GM21737 (cell line): ENCODE results near the gene DNM1L.
"Not testable (repeated sequence)": the region's sequence is repeated elsewhere in the genome, so short reads cannot be mapped to it uniquely, and the experiment has no call there.

Experiments used
- ATAC-seq: cut with Tn5 transposase; IDR thresholded peaks from one replicate; pipeline ENCODE4 v1.9.1; 2021; ENCODE audit warnings: mild to moderate bottlenecking, moderate library complexity; ENCODE audit not compliant: unreplicated experiment

Gene DNM1L

GRCh38 chr12:32695787-32696186 is 16.7 kb downstream of the DNM1L start:
- no peak for ATAC-seq

- ATAC-seq: no peak
Observed at GRCh38 chr12:32697445-32697844, 18.3 kb downstream of the DNM1L start.

DNA sequence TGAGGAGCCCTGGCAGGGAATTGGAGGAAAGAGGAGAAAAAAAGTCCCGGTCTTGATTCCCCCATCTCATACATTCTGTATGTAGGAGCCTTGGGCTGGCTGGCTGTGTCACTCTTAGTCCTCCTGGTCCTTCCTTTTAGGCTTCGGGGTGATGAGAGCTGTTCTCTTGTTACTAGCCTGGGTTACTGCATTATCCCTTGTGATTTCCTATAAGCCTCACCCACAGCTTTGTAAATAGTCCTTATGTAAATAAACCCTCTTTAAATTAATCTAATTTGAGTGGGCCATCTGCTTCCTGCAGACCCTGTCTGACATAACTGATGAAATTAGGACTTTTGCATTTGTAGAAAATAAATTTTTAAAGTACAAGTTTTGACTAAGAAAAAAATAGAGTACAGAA is 19.2 kb downstream of the DNM1L start:
- ATAC-seq: no peak

DNA sequence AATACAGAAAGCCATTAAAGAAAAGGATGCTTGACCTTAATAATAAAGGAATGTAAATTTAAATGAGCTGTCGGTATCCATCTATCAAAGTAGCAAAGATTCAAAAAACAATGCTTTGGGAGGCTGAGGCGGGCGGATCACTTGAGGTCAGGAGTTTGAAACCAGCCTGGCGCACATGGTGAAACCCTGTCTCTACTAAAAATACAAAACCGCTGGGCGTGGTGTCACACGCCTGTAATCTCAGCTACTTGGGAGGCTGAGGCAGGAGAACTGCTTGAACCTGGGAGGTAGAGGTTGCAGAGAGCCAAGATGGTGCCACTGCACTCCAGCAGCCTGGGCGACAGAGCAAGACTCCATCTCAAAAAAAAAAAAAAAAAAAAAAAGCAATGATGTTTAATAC is 20.3 kb downstream of the DNM1L start:
- ATAC-seq: not testable (repeated sequence)

- ATAC-seq: no peak
Observed at GRCh38 chr12:32702473-32702872, 23.4 kb downstream of the DNM1L start.

GRCh38 chr12:32702946-32703345 is 23.8 kb downstream of the DNM1L start:
- ATAC-seq: no peak

DNA sequence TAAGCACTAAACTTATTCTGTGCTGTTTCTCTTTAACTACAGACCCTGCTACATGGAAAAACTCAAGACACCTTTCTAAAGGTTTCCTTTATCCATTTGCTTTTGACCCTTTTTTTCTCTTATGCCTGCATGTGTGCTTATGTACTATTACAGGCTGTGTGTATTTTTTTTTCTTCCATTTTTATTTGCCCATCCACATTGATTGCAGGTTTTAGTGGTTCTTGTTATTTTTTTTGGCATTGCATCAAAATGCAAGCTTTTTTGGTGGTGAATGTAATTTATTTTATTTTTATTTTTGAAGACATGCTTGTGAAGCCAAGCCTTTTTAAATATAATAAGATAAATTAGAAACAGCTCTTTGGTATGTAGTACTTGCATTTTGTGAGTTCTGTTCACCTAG is 26.7 kb downstream of the DNM1L start:
- no peak for ATAC-seq

DNA sequence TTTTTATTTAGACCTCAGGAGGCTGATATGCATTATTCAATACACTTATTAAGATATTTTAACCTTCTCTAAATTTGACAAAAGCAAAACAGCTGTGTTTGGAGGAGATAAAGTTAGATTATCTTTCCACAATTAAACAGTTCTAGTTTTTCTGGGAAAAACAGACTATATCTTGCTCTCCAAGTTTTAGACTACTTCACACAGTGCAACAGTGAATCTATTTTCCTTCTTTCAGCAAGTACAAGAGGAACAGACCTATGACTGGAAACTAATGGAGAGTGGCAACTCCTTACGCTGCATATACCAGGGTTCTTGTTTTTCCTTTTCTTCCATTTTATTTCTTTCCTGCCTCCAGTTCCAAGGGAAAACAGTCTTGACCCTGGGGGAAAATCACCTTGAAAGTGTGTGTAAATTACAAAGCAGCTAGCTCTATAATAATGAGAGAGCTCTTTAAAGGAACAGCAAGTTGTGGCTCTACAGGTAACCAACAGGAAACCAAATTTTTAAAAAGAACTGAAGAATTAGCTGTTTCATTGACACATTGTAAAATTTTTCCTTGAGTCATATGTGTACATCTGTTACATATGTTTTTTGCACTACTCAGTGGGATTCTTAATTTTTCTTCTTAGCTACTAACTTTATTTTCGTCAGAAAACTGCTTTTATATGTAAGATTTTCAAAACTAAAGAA is 27.4 kb downstream of the DNM1L start:
- ATAC-seq: no peak

DNA sequence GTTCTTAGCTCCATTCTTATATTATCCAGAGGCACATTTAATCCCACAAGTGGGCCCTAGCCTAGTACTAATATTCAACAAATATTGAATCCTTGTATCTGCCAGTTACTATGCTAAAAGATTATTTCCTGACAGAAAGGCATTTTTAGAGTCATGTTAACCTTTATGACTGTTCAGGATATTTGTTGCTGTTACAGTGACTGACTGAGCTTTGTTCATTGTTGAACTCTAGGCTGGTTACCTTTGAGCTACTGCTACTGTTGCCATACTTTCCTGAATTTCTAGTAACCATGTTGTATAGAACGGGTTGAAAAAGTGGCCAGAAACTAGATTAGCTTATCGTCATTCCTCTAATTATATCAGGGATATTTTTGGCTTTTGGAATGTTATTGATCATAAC is 29.8 kb downstream of the DNM1L start:
- ATAC-seq: no peak

DNA sequence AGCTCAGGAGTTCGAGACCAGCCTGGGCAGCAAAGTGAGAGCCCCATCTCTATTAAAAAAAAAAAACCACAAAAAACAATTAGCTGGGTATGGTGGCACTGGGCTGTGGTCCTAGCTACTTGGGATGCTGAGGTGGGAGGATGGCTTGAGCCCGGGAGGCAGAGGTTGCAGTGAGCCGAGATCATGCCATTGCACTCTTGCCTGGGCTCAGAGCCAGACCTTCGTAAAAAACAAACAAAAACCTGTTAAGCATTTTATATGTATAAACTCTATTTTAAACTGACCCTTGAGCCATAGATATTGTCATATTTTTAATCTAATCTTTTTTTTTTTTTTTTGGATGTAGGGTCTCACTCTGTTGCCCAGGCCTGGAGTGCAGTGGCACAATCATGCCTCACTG is 35.7 kb downstream of the DNM1L start:
- ATAC-seq: no peak

GRCh38 chr12:32718926-32719325 is 39.8 kb downstream of the DNM1L start:
- ATAC-seq: no peak

GRCh38 chr12:32725308-32725707 is 46.2 kb downstream of the DNM1L start:
- ATAC-seq: not testable (repeated sequence)

- ATAC-seq: no peak
Observed at GRCh38 chr12:32726286-32726685, 47.2 kb downstream of the DNM1L start.

GRCh38 chr12:32727237-32727636 is 48.1 kb downstream of the DNM1L start:
- ATAC-seq: no peak

- ATAC-seq: no peak
Observed at GRCh38 chr12:32734952-32735351, 55.9 kb downstream of the DNM1L start.

GRCh38 chr12:32736445-32736844 is 57.3 kb downstream of the DNM1L start:
- ATAC-seq: no peak

- no peak for ATAC-seq
Observed at GRCh38 chr12:32737715-32738114, 58.6 kb downstream of the DNM1L start.

GRCh38 chr12:32739279-32739678 is 60.2 kb downstream of the DNM1L start:
- ATAC-seq: no peak

DNA sequence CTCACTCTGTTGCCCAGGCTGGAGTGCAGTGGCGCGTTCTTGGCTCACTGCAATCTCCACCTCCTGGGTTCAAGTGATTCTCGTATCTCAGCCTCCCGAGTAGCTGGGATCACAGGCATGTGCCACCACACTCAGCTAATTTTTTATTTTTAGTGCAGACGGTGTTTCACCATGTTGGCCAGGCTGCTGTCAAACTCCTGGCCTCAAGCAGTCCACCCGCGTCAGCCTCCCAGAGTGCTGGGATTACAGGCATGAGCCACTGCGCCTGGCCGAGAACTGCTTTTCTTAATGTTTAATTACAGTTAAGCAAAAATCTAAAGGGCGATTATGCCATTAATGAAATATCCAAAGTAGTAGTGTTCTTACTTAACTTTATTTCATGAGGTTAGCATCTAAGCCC is 63.0 kb downstream of the DNM1L start:
- no peak for ATAC-seq

DNA sequence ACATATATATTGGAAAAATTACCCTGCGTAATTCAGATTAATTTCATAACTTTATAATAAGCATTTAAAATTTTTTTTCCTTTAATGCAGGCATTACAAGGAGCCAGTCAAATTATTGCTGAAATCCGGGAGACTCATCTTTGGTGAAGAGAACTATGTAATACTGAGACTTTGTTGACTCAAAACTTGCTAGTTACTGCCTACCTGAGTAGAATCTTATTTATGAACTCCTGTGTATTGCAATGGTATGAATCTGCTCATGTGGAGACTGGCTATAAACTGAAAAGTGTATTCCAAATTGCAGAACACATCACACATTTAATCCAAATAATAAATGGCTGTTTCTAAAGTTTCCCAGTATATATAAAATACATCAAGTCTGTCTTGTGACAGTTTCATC is 64.2 kb downstream of the DNM1L start:
- no peak for ATAC-seq

GRCh38 chr12:32753605-32754004 is 74.5 kb downstream of the DNM1L start:
- no peak for ATAC-seq

DNA sequence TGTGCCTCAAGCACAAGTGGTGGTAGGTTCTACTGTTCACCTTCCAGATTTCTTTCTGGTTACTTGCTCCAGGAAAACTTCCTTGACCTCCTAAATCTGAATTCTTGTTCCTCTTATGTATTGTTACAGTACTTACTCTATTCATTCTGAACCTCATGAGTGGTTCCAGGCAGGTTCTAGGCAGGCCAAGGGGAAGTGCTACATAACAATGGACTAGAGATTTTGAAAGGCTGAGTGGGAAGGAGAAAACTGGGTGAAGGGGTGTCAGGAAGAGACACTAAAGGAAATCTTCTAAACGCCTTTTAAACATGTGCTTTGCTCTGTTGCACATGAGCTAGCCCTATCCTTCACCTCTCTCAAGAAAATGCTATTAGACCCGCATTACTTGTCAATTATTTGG is 75.0 kb downstream of the DNM1L start:
- ATAC-seq: no peak

DNA sequence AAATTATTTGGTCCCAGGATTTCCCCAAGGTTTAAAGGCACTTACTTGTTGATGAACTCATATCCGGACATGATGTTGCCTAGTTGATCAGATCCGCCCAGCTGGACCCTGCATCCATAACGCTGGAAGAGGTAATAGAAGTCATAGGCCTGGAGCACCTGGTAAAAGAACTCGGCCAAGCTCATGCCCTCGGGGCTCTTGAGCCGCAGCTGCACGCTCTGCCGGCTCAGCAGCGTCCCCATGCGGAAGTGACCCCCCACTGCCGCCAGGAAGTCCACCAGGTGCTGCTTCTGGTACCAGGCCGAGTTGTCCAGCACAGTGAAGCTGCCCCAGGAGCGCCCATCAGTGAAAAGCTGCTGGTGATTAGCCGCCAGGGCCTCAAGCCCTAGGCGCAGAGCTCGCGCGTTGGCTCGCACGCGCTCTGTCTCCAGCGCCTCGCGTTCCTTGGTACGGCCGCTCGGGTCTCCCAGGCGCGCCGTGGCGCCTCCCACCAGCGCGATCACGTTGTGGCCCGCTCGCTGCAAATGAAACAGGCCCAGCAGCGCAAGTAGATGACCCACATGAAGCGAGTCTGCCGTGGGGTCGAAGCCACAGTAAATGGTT is 76.1 kb downstream of the DNM1L start:
- peak; percentile 78 for ATAC-seq
